Stimulated activated CD4-positive, alpha-beta T cell treated with anti-CD3 and anti-CD28 coated beads, Interleukin-1b, Interleukin-23, amount 100 ng/mL, for 48 hours (primary cell): ENCODE results near the gene NCF4.

Source experiments
- DNase-seq: peaks from one replicate; pipeline ENCODE4 v3.0.0-alpha.2; 2020

NCF4 gene

GRCh38 chr22:36924151-36924698, 63.4 kb downstream of the NCF4 start:
- no peak for DNase-seq

GRCh38 chr22:36925388-36926290, 64.8 kb downstream of the NCF4 start:
- no peak for DNase-seq

- DNase-seq = no peak
Measured at GRCh38 chr22:36926309-36926708, 65.5 kb downstream of the NCF4 start.

GRCh38 chr22:36926721-36927435, 66.1 kb downstream of the NCF4 start:
- DNase-seq = no peak
